Amniotic stem cell (primary cell): ENCODE results near the gene GPHA2.

Experiments
- DNase-seq: peaks from one replicate; lab custom pipeline; 2025; lab: John Stamatoyannopoulos, UW

The GPHA2 gene

DNA sequence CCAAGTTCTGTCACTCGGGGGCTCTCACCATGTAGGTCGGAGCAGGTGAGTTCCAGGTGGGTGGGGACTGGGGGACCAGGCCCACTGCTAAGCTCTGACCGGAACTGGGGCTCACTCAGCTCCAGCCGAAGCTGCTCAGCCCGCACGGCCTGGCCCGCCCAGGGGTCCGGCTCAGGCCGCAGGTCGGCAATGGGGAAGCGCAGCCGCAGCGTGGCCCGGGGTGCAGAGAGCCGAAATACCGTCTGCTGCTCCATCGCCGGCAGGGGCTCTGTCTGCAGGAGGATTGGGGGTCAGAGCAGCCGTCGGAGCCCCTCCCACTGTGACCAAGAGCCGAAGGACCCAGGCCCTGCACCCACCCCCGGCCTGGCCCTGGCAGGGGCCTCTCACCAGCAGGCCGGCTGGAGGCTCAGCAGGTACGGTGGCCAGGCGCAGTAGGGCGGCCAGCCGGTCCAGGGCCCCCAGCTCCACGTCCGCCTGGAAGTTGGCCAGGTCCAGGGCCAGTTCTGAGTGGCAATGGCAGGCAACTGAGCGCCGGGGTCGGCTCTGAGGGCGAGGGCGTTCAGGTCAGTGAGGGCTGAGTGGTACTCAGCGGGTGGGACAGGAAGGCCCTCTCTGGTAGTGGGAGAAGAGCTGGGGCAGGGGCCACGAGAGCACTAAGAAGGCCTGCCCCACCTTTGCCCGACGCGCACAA lies 25.9 kb downstream of the GPHA2 start:
- DNase-seq: no peak

- no peak for DNase-seq
These were observed 26.9 kb downstream of the GPHA2 start for GRCh38 chr11:64908766-64909165.

DNA sequence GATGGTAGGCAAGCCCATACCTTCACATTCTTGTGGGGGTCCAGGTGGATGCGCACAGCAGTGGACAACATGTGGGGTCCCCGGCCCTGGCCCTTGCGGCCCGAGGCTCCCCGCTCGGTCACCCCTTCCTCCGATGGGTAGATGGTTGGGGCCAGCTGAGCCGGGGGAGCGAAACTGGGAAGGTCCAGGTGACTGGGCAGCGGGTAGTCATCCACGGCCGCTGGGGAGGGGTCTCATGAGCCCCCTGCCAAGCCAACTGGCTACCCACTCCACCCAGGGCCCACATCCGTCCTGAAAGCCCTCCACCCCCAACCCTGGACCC lies 29.4 kb downstream of the GPHA2 start:
- no peak for DNase-seq

- DNase-seq: no peak
These were observed 30.0 kb downstream of the GPHA2 start for GRCh38 chr11:64905516-64906313.

DNA sequence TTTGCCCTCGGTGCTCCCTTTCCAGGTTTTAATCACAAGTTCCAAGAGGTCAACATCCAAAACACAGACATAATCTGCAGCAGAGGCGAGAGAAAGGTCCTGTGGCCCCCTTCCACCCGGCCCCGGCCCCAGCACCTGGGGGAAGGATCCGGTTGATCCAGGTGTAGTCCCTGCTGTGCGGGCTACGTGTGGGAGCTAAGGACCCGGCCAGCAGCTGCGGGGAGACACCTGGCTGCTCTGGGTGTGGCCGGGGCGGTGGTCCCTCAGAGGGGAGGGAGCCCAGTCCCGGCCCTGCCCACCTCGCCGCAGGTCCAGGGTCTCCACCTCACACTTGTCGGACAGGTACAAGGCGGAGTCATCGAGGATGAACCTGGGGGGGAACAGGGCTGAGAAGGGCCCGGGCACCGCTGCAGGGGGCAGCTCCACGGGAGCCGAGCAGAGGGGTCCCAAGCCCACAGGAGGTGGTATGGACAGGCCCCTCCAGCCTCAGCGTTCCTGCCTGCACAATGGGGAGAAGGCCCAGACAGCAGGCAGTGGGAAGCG lies 32.3 kb downstream of the GPHA2 start:
- DNase-seq: no peak

GRCh38 chr11:64902102-64902900 lies 33.4 kb downstream of the GPHA2 start:
- DNase-seq: no peak

- no peak for DNase-seq
These were observed 34.9 kb downstream of the GPHA2 start for GRCh38 chr11:64900774-64901173.

DNA sequence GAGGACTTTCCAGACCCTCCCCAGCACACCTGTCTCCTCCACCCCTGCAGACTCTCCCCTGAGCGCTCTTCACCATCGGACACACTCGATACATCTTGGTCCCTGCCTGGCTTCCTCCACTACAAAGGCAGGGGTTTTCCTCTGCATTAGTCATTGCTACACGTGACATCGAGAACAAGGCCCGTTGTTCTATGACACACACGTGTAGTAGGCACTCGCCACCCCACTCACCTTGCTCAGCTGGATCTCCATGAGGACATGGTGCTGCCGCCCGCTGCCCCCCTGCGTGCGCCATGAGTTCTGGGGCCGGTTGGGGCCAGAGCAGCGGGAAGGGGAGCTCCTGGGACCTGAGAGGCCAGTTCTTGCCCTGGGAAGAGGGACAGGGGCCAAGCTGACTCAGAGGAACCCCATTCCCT lies 35.4 kb downstream of the GPHA2 start:
- DNase-seq: no peak

DNA sequence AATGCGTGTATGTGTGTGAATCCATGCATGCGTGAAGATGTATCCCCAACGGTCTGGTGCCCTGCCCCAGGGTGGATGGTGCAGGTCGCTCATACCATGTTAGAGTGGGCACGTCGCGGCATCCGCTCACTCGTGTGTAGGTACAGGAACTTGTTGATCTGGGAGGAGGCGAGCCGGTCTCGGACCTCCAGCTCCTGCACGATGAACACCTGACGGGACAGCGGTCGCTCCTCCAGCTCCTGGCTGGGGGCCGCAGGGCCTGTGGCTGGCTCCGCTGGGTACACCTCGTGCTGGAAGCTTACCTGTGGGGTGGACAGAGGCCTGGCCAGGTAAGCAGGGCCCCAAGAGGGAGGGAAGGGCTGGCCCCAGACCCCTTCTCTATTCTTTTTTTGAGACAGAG lies 37.2 kb downstream of the GPHA2 start:
- no peak for DNase-seq

DNA sequence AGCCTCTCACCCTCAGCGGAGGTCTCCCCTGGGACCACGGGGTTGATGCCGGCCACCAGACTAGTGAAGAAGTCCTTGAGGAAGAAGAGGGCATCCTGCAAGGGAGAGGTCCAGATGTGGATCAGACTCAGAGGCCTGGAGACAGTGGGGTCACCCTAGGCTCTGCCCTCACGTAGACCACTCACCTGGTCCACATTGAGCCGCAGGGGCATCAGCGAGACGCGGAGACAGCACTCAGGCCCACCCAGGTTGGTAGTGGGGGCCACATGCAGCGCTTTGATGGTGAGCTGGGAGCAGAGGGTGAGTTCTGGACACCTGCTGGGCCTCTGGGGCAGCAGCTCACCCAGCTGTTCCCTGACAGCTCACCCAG lies 37.6 kb downstream of the GPHA2 start:
- no peak for DNase-seq

DNA sequence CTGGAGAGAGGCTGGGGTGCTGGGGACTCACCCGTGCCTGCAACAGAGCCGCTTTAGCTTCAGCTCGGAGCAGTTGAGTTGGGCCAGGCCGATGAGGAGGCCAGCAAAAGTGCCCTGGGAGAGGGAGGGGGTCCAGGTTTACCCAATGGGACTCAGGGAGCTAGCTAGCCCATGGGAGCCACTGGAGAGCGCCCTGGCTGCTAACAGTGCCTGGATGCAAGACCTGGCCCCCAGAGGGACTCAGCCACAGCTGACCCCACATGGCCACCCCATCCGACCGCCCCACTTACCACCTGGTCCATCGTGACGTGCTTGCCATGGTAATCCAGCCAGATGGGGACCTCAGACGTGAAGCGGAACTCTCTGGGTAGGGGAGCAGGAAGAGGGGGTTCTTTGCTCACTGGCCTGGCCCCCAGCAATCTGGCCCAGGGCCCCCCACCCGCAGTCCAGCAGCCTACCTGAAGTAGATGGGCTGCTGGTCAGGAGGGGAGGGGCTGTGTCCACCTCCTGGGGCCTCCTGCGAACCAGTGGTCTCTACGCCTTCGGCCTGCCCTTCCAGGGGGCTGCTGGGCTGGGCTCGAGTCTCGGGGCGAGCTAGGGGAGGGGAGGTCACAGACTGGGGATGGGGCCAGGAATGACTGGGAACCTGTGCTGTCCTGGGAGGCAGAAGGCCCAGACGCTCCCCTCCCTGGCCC lies 38.2 kb downstream of the GPHA2 start:
- DNase-seq: no peak

GRCh38 chr11:64896448-64897022 lies 39.2 kb downstream of the GPHA2 start:
- no peak for DNase-seq

DNA sequence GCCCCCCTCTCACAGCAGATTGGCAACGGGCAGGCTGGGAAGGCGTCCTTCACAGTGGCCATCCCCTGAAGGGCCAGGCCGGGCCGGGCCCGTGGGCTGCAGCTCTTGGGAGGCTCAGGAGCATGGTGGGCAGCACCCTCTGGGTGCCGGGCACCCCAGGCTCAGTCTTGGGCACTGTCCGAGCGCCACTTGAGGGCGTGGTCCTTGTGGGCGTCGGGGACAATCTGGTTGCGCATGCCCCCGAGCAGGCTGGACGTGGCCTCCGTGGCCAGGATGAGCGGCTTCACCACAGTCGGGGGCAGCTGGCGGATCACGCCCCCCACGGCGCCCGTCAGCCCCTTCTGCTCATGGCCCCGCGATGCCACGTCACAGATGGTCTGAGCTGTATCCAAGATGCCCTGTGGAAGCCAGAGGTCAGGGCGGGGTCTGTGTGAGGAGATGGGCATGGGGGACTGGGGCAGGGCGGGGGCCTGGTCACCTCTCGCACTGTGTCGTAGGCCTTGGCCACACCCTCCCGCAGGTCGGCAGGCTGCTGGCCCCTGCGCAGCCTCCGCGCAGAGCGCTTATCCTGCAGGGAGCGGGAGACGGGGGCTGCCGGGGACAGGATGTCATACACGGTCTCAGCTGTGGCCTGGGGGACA lies 40.8 kb downstream of the GPHA2 start:
- DNase-seq: no peak

DNA sequence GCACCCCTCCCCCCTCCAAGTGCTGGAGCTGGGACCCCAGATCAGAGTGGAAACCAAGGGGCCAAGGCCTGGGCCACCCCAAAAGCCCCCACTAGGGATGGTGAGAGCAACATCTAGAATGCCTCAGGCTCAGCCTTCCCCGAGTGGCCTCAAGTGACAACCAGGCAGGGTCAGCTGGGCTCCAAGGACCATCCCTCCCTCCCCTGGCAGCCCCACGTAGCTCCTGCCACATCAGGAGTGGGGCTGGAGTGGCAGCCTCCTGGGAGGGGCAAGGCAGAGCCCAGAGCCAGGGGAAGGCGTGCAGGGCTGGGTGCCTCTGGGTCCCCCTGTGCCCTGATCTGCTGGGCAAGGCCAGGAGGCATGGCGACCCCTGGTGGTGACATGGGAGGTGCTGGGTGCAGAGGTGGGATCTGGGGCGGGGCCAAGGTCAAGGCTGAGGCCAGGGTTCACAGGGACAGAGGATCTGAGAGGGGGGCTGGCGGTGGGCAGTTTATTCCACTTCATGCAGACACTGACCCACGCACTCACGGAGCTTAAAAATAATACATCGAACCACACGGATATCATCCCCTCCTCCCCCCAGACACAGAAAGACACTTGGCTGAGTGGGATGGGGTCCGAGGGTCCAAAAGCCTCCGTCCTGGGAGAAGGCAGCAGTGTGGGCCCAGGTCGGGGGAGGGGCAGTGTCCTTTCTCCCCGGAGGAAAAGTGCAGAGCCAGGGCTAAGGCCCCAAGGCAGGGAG lies 41.5 kb downstream of the GPHA2 start:
- DNase-seq: no peak

- DNase-seq: no peak
These were observed 42.3 kb downstream of the GPHA2 start for GRCh38 chr11:64893194-64894069.

DNA sequence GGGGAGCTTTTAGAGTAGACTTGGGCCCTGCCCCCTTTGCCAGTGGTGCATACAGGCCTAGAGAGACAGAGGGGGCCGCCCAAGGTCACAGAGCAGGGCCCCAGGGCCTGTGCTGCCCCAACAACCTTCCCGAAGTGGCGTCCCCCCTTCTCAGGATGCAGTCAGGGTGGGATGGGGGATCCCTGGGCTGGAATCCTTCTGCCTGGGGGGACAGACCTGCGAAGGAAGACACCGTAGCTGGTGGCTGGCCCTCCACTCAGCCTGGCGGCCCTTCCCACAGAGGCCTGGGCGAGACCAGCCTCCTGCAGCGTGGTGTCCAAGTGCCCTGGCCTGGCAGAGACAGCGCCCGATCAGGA lies 42.9 kb downstream of the GPHA2 start:
- no peak for DNase-seq

DNA sequence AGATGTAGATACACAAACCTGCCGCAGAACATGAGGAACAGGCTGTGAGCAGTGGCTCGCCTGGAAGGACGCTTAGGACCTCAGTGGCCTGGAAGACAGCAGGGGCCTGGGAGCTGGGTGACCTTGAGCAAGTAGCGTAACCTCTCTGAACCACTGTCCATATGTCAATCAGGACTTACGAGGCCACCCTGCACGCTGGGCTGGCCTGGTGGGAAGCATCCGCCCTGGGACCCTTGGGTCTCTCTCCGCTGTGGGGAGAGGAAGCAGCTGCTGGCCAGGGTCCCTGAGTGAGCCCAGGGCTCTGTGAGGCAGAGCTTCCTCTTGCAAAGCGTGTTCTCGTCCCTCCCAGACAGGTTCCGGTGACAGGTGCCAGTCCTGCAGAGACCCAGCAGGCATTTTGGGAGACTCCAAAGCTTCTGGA lies 43.3 kb downstream of the GPHA2 start:
- DNase-seq: no peak

- DNase-seq: no peak
These were observed 43.8 kb downstream of the GPHA2 start for GRCh38 chr11:64891880-64892279.

DNA sequence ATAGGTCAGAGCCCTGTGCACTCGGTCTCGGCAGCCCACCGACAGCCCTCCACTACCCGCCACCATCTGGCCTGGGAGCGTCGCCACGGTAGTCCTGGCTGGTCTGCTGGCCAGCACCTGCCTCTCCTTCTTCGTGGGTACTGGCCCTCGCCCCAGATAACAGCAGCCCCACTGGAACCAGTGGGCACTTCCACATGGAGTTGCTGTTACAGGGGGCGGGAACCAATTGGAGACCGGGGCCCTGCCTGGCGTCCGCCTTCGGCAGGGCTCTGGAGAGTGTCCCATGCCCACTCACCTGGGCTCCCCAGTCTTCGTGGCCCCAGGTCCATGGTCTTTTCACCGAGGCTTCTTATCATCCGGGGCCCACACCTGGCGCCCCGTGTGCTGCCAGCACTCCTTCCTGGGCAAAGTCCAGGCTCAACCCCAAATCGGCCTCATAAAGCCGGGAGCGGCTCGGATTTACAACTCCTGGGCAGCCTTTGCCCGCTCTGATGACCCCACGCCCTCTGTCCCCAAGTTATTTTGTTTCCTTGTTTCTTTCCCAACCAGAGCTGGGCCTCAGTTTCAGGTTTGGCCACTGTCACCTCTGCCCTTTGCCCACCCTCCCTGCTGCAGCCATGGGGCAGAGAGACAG lies 44.4 kb downstream of the GPHA2 start:
- DNase-seq: no peak
